Duodenal mucosa (tissue), 2 donors: ENCODE results near the gene GALNTL6.

ENCODE experiments used
- H3K27ac ChIP-seq: one replicate; pipeline ENCODE4 v1.7.0; 2013; ENCODE audit warnings: low read depth, low read length
- H3K27me3 ChIP-seq, 2 donors: one replicate each; pipeline ENCODE4 v1.7.0; 2013; ENCODE audit warnings: low read length in 2 of 2, control low read depth in 1 of 2; ENCODE audit not compliant: insufficient read depth in 2 of 2, control insufficient read depth in 1 of 2
- H3K36me3 ChIP-seq, 2 donors: one replicate each; pipeline ENCODE4 v1.7.0; 2013; ENCODE audit warnings: low read length in 2 of 2, control low read depth in 1 of 2; ENCODE audit not compliant: insufficient read depth in 2 of 2, control insufficient read depth in 1 of 2
- H3K4me1 ChIP-seq, 2 donors: one replicate each; pipeline ENCODE4 v1.7.0; 2013; ENCODE audit warnings: low read length in 2 of 2, control low read depth in 1 of 2; ENCODE audit not compliant: insufficient read depth in 2 of 2, control insufficient read depth in 1 of 2
- H3K4me3 ChIP-seq, 2 donors: one replicate each; pipeline ENCODE4 v1.7.0; 2013; ENCODE audit warnings: low read length in 2 of 2, low read depth in 1 of 2
- H3K9ac ChIP-seq, 2 donors: one replicate each; pipeline ENCODE4 v1.7.0; 2013; ENCODE audit warnings: low read length in 2 of 2, low read depth in 1 of 2
- H3K9me3 ChIP-seq, 2 donors: one replicate each; pipeline ENCODE4 v1.7.0; 2013; ENCODE audit warnings: low read length in 2 of 2, control low read depth in 1 of 2; ENCODE audit not compliant: control insufficient read depth in 1 of 2

The GALNTL6 gene

GRCh38 chr4:172134521-172134920, 321.3 kb downstream of the GALNTL6 start:
- no peaks in the 10 kb centered on the region for H3K9me3 ChIP-seq

GRCh38 chr4:172141025-172141424, 327.8 kb downstream of the GALNTL6 start:
- no peaks in the 10 kb centered on the region for H3K9me3 ChIP-seq
- no peaks in the 10 kb centered on the region for H3K36me3 ChIP-seq
- H3K9ac ChIP-seq = no peak overlapping the region
- H3K4me3 ChIP-seq = no peak overlapping the region
- H3K27ac ChIP-seq = no peak overlapping the region
- no peaks in the 10 kb centered on the region for H3K4me1 ChIP-seq
- no peaks in the 10 kb centered on the region for H3K27me3 ChIP-seq

More at GRCh38 chr4:172134521-172134920, 321.3 kb downstream of the GALNTL6 start:
- H3K4me3 ChIP-seq = no peak overlapping the region
- no peak overlapping the region for H3K9ac ChIP-seq
- H3K27me3 ChIP-seq = no peaks in the 10 kb centered on the region
- no peaks in the 10 kb centered on the region for H3K4me1 ChIP-seq
- no peak overlapping the region for H3K27ac ChIP-seq
- H3K36me3 ChIP-seq = no peaks in the 10 kb centered on the region

GRCh38 chr4:172142281-172142741, 329.1 kb downstream of the GALNTL6 start:
- Histone ChIP-seq H3K27me3 (no peaks in the 10 kb centered on the region), H3K9me3 (no peaks in the 10 kb centered on the region), H3K9ac (no peak overlapping the region), H3K27ac (no peak overlapping the region), H3K4me1 (no peaks in the 10 kb centered on the region), H3K36me3 (no peaks in the 10 kb centered on the region), H3K4me3 (no peak overlapping the region)

GRCh38 chr4:172143605-172144314, 330.6 kb downstream of the GALNTL6 start:
- no peaks in the 10 kb centered on the region for H3K36me3 ChIP-seq
- no peak overlapping the region for H3K27ac ChIP-seq
- no peaks in the 10 kb centered on the region for H3K27me3 ChIP-seq
- H3K9ac ChIP-seq = no peak overlapping the region
- no peak overlapping the region for H3K4me3 ChIP-seq
- no peaks in the 10 kb centered on the region for H3K9me3 ChIP-seq
- no peaks in the 10 kb centered on the region for H3K4me1 ChIP-seq

- Histone ChIP-seq H3K27ac (no peak overlapping the region), H3K36me3 (no peaks in the 10 kb centered on the region), H3K9ac (no peak overlapping the region), H3K4me1 (no peaks in the 10 kb centered on the region), H3K4me3 (no peak overlapping the region), H3K9me3 (no peaks in the 10 kb centered on the region), H3K27me3 (no peaks in the 10 kb centered on the region)
Observed at GRCh38 chr4:172147687-172148086, 334.5 kb downstream of the GALNTL6 start.

- no peaks in the 10 kb centered on the region for H3K9me3 ChIP-seq
- H3K9ac ChIP-seq = no peak overlapping the region
- H3K36me3 ChIP-seq = no peaks in the 10 kb centered on the region
- H3K4me3 ChIP-seq = no peak overlapping the region
- no peaks in the 10 kb centered on the region for H3K27me3 ChIP-seq
- H3K27ac ChIP-seq = no peak overlapping the region
- H3K4me1 ChIP-seq = no peaks in the 10 kb centered on the region
Observed at GRCh38 chr4:172149329-172149728, 336.1 kb downstream of the GALNTL6 start.

GRCh38 chr4:172152284-172152683, 339.1 kb downstream of the GALNTL6 start:
- no peak overlapping the region for H3K27ac ChIP-seq
- H3K4me1 ChIP-seq = no peaks in the 10 kb centered on the region
- H3K36me3 ChIP-seq = no peaks in the 10 kb centered on the region
- H3K9me3 ChIP-seq = no peaks in the 10 kb centered on the region
- H3K9ac ChIP-seq = no peak overlapping the region
- no peak overlapping the region for H3K4me3 ChIP-seq
- H3K27me3 ChIP-seq = no peaks in the 10 kb centered on the region

- no peaks in the 10 kb centered on the region for H3K36me3 ChIP-seq
- H3K27ac ChIP-seq = no peak overlapping the region
- no peaks in the 10 kb centered on the region for H3K9me3 ChIP-seq
Observed at GRCh38 chr4:172153719-172154118, 340.5 kb downstream of the GALNTL6 start.

GRCh38 chr4:172155838-172156345, 342.7 kb downstream of the GALNTL6 start:
- H3K9ac ChIP-seq = no peak overlapping the region
- no peaks in the 10 kb centered on the region for H3K36me3 ChIP-seq
- no peak overlapping the region for H3K4me3 ChIP-seq
- no peak overlapping the region for H3K27ac ChIP-seq
- H3K4me1 ChIP-seq = no peaks in the 10 kb centered on the region
- H3K27me3 ChIP-seq = no peaks in the 10 kb centered on the region
- no peaks in the 10 kb centered on the region for H3K9me3 ChIP-seq

More at GRCh38 chr4:172153719-172154118, 340.5 kb downstream of the GALNTL6 start:
- H3K4me1 ChIP-seq = no peaks in the 10 kb centered on the region
- H3K27me3 ChIP-seq = no peaks in the 10 kb centered on the region
- H3K9ac ChIP-seq = no peak overlapping the region
- no peak overlapping the region for H3K4me3 ChIP-seq

- H3K27me3 ChIP-seq = no peaks in the 10 kb centered on the region
- no peak overlapping the region for H3K9ac ChIP-seq
- H3K4me3 ChIP-seq = no peak overlapping the region
- no peaks in the 10 kb centered on the region for H3K36me3 ChIP-seq
- H3K27ac ChIP-seq = no peak overlapping the region
- no peaks in the 10 kb centered on the region for H3K4me1 ChIP-seq
- H3K9me3 ChIP-seq = no peaks in the 10 kb centered on the region
Observed at GRCh38 chr4:172157946-172158345, 344.7 kb downstream of the GALNTL6 start.
